GM13977 (cell line): ENCODE results near the gene LYRM1.

Experiments used
- DNase-seq: peaks from one replicate; pipeline ENCODE4 v3.0.0; 2012; ENCODE audit warnings: low spot score
- CTCF ChIP-seq: IDR thresholded peaks from 2 replicates; pipeline ENCODE4 v1.5.1; 2012; ENCODE audit warnings: mild to moderate bottlenecking, control low read depth; ENCODE audit not compliant: insufficient read depth; ENCODE audit errors: extremely low read depth, missing control alignments
- in situ Hi-C: fragments of 300-500 bp; cut with MboI; formaldehyde crosslinking; loops from one replicate; pipeline ENCODE4 v1.12.0; 2022; ENCODE audit warnings: low sequenced_read_pairs, low pct_unique_long_range_greater_than_20kb, mixed read lengths, inconsistent platforms; ENCODE audit not compliant: unreplicated experiment

The LYRM1 gene

GRCh38 chr16:20948444-20948843 lies 47.9 kb downstream of the LYRM1 start:
- TF ChIP-seq CTCF: no peak
- in situ Hi-C loops: no loop called here
- DNase-seq: no peak

- in situ Hi-C loops: no loop called here
- TF ChIP-seq CTCF: no peak
- no peak for DNase-seq
These were observed 49.1 kb downstream of the LYRM1 start for GRCh38 chr16:20949660-20950059.

GRCh38 chr16:20950294-20950693 lies 49.7 kb downstream of the LYRM1 start:
- no peak for DNase-seq
- in situ Hi-C loops: no loop called here
- TF ChIP-seq CTCF: no peak

- no peak for TF ChIP-seq CTCF
- in situ Hi-C loops: no loop called here
- DNase-seq: no peak
These were observed 51.8 kb downstream of the LYRM1 start for GRCh38 chr16:20952139-20952920.

GRCh38 chr16:20954574-20954973 lies 54.0 kb downstream of the LYRM1 start:
- in situ Hi-C loops: no loop called here
- TF ChIP-seq CTCF: no peak
- no peak for DNase-seq

GRCh38 chr16:20956319-20956718 lies 55.7 kb downstream of the LYRM1 start:
- DNase-seq: no peak
- peak; percentile 20 for TF ChIP-seq CTCF
- in situ Hi-C loops: no loop called here

GRCh38 chr16:20957153-20957552 lies 56.6 kb downstream of the LYRM1 start:
- in situ Hi-C loops: no loop called here
- no peak for DNase-seq
- no peak for TF ChIP-seq CTCF
